Measurements from ENCODE around the gene CD93.

The CD93 gene

DNA sequence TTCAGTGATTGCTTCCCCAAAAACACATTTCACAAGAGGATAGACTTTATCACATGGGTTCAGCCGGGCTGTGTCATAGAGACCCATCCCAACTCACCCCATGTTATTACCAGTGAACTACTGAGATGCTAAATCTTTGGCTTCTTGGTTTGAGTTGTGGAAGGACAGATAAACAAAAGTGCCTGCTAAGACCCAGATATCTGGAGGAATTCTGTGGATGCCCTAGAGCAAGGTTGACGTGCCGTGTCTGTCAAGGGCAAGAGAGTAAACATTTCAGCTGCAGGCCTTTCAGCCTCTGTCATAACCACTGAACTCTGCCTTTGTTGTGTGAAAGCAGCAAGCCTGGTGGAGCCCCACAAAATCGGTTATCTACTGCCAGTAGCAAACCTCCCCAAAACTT, 25.5 kb downstream of the CD93 start:
- DNase-seq = no peak

DNA sequence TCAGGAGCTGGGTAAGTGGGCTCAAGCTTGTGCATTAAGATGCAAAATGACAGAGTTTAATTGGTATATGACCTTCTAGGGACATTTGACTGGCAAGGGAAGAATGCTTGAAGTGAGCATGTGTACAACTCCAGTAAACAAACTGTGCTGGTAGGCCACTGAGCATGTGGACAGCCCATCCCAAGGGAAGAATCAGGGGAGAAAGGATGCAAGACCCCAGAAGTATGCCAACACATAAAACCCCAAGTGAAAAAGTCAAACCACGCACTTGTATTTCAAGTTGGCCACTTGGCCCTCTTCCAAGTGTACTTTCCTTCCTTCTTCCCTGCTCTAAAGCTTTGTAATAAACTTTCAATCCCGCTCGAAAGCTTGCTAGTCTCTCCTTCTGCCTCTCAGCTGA, 26.3 kb downstream of the CD93 start:
- no peak for DNase-seq

DNA sequence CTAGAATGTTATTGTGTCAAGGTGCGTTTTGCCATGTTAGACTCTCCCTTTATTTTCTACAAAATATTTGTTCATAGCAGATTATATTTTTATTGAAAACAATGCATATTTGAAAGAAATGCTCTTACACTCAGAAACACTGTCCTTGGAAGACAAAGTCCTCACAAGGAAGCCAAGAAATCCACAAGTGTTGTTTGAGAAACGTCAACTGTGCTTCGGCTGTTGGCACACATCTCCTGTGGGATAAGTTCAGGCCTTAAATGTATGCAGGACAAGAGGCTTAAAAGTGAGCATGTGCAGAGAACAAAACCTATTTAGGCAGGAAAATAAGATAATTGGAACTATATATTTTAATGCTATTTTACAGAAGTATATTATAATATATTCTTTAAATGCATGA, 27.1 kb downstream of the CD93 start:
- no peak for DNase-seq

DNA sequence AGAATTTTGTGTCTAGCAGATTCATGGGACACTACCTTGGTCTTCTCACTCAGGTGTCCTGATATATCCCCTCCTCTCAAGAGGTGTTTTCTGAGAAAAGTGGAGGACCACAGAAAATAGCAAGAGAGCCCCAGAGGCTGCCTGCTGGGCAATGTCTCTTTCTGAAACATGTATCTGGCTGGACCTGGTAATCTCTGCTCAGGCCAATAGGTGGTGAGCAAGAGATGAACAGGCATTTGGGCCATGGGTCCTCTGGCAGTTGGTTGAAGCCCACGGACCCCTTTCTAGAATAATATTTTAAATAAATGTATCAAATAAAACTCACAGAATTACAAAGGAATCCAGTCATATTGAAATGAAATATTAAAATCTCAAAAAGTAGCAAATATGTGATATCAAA, 27.9 kb downstream of the CD93 start:
- DNase-seq = no peak

DNA sequence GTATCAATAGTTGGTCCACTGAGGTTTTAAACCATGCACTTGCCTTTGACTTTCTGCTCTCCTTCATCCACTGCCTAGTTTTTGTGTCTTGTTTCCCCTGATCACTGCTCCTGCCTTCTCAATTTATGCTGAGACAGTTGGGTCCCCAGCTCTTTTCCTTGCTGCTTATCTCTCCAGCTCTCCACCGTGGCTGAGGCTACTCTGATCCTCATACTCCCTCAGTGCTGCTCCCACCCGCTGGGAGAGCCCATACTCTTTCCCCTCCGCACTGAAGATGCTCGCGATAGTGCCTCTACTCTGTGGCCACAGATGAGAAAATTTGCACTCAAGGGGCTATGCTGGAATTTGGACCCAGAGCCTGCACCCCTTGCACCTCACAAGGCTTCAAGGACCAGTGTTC, 33.2 kb downstream of the CD93 start:
- no peak for DNase-seq

DNA sequence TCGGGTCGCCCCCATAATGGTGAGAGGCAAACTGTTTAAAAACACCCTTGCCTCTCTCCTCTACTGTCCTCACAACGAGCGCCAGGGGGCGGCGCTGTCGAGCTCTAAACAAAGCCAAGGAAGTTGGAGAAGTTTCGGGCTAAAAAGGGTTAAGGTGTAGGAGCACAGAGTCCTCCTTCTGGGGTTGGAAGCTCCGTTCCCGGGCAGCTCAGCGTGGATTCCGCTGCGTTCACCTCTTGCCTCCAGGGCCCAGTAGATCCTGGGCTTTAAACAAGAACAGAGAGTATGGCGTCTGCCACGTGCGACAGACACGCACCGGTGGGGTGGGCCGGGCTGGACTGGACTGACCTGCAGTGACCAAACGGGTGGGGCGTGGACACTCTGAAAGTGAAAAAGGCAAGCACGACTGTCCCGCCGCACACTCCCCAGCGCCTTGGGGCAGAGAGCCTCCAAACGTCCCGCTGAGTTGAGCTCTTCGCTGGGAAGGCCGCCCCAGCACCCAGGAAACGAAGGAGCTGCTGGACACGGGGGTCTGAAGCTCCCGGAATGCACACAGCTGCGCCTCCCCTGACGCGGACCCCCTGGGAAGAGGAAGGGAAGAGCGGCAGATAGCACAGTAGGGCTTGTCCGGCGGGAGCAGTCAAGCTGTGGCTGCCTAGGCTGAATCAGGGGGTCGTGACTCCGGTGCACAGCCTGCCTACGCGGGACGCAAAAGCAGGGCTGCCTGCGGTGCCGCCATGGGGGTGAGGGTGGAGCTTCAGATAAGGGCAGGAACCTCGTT, 35.1 kb downstream of the CD93 start:
- DNase-seq = peak; percentile 86

DNA sequence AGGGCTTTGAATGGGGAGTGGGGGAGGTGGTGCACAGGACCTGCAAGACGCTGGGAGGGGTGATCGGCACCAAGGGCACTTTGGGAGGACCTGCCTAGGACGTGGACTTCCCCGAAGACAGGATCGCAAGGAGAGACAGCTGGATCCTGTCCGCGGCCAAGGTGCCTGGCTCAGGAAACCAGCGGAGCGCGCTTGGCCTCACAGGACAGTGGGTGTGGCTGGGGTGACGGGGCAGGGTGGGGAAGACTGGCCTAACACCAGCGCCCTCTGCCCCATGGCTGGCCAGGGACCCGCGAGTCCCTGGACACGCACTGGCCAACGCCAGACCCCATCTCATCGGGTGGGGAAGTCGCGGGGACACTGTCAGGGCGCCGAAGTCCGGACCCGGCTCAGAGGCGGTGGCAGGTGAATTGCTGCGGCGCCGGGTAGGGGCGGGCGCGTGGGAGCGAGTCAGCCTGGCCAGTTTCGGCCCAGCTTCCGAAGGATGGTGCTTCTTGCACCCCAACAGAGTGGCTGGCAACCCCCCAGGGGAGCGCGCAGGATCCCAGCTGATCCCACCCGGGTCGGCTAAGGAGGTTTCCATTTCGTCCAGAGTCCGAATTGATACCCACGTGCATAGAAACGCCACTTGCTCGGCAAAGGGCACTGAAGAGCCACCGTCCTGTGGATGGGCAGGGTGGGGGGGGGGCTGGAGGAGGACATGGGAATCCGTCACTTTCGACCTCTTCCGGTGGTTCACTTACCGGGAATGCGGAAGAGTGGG, 35.9 kb downstream of the CD93 start:
- peak; percentile 44 for DNase-seq

DNA sequence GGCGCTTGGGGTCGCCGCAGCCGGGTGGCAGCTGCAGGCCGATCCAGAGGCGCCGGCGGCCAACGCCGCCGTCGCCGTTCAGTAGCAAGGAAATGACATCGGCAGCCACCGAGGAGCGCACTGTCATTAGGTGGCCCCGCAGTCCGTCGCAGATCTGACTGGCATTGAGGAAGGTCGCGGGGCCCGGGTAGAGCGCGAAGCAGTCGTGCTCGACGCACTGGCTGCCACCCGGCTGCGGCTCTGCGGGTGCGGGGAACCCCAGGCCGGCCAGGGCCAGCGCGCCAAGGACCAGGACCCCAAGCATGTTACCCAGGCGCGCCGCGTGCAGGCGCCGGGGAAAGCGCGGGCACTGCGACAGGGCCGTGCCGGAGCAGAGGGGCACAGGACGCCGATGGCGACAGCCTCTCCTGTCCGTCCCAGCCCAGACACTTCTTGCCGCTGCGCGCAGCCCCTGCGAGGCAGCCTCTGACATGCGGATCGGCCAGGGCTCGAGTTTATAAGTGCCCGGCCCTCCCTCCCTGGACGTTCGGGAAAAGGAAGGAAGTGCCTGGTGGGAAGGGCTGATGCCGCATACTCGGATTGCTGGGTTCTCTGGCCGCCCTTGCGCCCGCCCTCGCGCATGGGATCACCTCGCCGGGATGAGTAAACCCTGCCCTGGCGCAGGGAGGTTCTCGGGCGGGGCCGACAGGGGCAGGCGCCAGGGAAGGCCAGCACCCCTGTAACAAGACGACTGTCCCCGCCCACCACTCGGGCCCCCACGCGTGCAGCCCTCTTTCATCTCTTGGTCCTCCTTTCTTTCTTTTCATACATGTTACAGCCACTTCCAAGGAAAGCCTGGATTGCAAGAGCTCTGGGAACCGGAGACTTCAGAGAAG, 36.7 kb downstream of the CD93 start, which contains the start of gene THBD:
Gene THBD, minus strand, starts transcription at position 472 of the 875 bp plus-strand sequence. Its CDS starts 168 bp downstream, at position 304.
- DNase-seq = peak; percentile 76

DNA sequence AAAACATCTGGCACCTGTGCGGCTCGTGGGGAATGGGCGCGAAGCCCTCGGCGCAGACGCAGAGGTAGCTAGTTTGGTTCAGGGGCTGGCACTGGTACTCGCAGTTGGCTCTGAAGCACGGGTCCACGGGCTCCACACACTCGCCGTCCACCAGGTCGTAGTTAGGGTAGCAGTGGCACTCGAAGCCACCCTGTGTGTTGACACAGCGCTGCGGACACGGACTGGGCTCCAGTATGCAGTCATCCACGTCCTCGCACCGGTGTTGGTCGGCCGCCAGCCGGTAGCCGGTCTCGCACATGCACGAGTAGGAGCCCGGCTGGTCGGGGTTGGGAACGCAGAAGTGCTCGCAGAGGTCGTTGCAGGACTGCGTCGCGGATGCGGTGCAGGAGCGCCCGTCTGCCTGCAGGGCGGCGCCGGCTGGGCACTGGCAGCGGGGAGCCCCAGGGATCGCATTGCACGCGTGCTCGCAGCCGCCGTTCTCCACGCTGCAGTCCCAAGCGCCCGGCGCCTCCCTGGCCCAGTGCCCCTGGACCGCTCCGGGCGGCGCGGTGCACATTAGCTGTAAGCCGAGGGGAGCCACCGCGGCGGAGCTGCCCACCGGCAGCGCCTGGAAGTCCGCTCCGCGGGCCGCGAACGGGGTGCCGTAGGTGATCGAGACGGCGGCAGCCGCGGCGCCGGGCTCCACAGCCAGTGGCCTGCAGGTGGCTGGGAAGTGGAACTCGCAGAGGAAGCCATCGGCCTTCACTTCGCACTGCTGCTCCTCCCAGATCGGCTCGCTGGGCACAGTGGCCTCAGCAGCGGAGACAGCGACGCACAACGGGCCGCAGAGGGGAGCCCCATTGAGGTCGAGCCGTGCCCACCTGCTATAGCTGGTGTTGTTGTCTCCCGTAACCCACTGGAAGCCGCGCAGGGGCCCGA, 37.6 kb downstream of the CD93 start:
- peak; percentile 64 for DNase-seq

DNA sequence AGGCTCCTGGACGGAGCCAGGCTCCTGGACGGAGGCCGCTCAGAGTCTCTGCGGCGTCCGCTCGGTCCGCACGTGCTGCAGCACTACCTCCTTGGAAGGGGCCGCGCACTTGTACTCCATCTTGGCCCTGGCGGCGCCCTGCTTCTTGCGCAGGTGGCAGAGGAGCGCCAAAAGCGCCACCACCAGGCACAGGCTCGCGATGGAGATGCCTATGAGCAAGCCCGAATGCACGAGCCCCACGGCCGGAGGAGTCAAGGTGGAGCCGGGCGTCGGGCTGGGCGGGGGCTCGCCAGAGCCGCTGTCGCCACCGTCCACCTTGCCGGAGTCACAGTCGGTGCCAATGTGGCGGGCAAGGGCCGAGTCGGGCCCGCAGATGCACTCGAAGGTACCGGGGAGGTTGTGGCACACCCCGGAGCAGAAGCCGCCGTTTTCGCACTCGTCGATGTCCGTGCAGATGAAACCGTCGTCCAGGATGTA, 38.3 kb downstream of the CD93 start:
- DNase-seq = no peak

DNA sequence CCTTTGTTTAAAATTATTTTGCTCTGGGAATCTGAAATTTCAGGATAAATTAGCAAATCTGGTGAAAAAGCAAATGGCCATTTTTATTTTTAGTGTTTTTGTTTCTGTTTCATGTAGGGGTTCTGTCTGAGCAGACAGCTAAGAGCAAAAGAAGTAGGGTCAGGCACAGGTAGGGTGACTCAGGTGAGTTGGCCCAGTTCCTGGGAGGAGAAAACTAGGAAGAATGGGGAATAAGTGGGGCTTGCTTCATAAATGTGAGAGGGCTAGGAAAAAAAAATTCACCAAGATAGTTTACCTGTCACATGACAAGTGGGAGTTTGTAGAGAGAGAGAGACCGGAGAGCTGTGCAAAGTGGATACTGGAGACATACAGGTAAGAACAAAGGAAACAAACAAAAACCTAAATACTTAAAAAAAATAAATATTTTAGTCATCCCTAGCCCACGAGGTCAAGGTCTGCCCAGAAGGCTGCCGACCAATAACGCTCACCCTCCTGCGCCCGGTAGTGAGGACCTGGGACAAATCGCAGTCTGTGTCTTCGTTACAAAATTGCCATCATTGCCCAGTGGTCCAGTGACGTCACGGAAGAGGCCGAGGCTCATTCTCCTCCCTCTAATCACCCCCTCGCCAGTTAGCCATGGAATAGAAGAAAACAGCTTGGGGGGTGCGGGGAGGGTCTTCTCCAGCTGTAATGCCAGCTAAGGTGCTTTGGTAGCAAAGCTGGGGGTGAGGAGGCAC, 39.0 kb downstream of the CD93 start:
- DNase-seq = no peak

DNA sequence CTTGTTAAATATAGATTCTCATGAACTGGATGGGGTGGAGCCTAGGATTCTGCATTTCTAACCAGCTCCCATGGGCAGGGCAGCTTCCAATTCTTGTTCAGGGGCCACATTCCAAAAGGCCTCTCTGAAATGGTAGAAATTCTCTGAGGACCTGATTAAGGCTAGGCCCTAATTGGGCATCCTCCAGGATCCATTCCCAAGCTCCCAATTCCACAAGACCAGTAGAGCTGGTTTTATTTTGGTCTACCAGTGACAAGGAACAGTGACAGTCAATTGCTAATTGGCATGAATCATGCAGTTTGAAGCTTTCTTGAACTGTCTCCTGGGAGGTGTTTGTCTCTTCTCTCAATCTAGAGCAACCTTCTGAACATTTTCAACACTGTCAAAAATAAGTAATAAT, 39.7 kb downstream of the CD93 start:
- no peak for DNase-seq

DNA sequence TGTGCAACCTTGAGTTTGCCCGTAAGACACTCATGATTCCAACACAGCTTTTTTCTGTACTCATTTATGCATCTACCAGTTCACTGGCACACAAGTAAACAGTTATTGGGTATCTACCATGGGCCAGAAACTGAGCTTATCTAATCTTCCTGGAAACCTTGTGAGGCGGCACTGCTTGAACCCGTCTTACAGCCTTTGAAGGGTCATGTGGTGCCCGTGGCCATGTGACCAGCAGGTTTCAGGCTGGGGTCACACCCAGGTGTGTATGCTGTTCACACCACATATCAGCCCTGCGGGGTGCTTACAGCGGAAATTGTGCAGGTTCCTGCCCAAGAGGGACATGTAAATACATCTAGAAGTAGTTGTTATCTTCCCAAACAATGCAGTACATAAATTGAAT, 42.7 kb downstream of the CD93 start:
- no peak for DNase-seq

DNA sequence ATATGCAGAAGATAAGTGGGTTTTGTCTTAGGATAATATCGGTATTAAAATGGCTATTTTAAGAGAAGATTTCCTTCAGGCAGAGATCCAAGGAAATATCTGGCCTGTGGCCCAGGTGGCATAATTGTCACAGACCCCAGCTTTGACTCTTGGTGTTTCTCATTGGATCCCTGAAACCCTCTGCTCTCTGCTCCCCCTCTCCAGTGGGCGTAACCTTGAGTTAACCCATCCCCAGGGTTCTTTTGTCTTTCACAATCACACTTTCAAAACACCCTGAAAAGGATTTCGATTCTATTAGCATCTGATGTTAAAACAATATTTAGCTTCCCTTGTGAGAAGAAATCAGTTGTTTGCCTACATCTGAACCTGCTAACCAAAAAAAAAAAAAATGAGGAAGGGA, 43.9 kb downstream of the CD93 start:
- no peak for DNase-seq

DNA sequence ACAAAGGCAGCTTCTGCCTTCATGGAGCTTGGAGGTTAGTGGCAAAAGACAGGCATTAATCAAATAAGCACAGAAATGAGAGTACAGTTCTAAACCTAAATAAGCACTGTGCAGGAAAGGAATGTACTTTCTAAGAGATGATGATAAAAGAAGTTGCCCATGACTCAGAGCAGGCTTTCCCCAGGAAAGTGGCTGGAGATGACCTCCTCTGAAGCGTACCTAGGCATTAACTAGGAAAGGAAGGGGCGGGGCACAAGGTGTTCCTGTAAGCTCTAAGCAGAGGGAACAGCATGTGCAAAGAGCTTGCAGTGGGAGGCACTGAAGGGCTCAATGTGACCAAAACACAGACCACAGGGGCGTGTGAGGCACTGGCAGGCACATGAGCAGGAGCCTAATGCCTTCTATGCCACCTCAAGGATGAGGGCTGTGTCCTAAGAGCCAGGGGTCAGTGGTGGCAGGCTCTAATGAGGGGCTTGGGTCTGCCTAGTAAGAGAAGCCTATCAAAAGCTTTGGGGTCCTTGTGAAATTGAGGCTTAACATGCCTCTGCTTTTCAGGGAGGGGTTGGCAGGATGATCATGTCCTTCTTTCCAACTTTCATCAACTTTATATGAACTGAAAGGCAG, 46.1 kb downstream of the CD93 start:
- no peak for DNase-seq

DNA sequence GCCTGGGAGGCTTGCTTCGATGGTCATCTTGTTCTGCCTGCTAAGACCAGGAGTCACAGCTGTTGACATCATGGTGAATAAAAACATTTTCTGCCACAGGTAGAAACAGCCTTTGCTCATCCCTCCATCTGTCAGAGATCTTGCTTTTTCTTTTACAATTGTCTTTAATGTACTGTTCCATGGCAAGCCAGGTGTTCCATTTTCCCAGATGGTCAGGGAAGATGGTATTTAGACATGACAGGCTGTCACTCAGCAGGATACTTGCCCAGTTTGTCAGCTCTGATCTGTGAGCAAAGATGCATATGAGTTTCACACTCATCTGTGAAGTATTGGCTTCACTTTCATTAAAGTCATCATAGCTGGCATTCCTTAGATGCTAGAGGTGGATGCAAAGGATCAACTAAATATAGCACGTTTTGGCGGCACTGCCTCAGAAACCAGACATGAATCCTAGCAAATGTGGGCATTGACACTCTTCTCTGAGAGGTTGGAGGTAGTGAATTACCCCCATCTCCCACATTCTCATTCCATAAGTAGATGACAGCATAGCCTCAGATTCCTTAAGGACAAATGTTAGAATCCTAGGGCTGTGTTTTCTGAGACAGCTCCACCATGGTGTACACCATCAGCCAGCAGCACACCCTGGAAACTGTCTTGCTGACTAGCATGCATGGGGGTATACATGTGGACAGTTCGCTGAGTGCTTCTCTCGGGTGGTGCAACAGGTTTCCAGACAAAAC, 46.8 kb downstream of the CD93 start:
- DNase-seq = no peak

DNA sequence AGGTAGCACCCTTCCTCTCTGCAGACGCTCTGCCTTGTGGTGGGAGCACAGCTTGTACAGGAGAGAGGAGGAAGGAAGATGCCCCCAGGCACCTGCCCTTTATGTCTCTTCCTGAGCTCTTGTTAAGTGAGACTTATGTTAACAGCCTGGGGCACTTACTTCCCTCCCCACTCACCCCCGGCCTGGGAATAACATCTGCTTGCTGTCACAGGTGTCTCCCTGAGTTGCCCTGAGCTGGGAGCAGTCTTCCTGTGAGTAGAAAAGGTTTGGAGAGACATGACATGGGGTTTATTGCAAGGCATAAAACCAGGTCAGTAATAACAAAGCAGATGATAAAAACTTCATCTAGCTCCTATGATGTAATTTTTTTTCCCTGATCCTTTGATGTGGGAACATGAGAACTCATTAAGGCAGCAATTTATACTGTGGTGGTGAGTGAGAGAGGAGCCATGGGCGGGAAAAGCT, 49.1 kb downstream of the CD93 start:
- no peak for DNase-seq

DNA sequence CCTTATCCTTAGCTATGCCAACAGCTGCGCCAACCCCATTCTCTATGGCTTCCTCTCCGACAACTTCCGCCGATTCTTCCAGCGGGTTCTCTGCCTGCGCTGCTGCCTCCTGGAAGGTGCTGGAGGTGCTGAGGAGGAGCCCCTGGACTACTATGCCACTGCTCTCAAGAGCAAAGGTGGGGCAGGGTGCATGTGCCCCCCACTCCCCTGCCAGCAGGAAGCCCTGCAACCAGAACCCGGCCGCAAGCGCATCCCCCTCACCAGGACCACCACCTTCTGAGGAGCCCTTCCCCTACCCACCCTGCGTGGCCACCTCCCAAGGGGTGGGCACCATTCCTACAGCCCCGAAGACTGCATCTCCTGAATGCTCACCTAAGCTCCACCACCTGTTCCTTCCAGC, 49.8 kb downstream of the CD93 start:
- DNase-seq = no peak

DNA sequence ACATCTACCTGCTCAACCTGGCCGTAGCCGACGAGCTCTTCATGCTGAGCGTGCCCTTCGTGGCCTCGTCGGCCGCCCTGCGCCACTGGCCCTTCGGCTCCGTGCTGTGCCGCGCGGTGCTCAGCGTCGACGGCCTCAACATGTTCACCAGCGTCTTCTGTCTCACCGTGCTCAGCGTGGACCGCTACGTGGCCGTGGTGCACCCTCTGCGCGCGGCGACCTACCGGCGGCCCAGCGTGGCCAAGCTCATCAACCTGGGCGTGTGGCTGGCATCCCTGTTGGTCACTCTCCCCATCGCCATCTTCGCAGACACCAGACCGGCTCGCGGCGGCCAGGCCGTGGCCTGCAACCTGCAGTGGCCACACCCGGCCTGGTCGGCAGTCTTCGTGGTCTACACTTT, 50.4 kb downstream of the CD93 start:
- DNase-seq = no peak
